NCI-H1092 (cell line): ENCODE data around the gene MAN1C1.
A peak's percentile ranks its signal among the peaks of the same experiment; 100 is the strongest.
"Not testable (repeated sequence)": the region's sequence is repeated elsewhere in the genome, so short reads cannot be mapped to it uniquely, and the experiment has no call there.

ENCODE experiments used
- DNase-seq: peaks from one replicate; lab custom pipeline; 2025; lab: John Stamatoyannopoulos, UW

Gene MAN1C1

DNA sequence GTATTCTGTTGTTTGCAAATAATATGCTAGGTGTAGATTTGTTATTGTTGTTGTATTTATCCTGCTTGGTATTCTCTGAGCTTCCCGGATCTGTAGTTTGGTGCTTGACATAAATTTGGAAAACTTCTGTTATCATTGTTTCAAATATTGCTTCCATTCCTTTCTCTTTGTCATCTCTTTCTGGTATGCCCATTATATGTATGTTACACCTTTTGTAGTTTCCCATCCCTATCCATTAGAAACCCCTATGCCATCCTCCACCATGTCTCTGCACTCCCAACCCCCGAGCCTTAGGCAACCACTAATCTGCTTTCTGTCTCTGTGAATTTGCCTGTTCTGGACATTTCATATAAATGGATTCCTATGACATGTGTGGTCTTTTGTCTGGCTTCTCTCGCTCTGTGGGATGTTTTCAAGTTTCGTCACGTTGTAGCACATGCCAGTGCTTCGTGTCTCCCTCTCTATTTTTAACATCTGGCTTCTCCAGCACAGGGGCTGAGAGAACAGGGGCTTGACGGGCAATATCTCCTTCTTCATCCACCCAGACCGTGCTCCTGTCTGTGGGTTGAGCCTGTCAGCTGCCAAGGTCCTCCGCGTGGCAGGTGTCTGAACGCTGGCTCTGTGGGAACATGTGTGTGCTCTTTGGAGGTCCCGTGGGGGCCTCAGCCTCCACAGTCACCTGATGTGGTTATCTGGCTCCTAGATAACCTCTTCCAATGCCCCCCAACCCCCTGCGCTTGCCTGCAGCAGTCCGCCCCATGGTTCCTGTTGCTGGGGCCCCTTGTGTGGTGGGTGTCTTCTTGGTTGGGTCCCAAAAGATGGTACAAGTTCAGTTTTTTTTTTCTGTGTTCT, 32.8 kb upstream of the MAN1C1 start:
- DNase-seq = no peak

DNA sequence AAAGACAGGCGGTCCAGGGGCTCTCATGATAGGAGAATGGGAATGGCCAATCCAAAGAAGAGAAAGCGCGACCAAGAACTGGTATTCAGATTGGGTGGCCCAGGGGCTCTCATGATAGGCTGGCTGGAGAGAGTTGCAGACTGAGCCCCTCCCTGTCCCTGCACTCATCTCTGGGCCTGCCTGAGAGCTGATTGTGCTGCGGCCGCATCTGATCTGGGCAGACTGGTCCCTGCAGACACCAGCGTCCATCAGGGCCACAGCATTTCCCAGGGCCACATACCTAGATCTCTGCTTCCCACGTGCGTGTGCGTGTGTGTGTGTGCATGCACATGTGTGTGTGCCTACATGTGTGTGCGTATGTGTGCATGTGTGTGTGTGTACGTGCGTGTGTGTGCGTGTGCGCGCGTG, 30.4 kb upstream of the MAN1C1 start:
- no peak for DNase-seq

DNA sequence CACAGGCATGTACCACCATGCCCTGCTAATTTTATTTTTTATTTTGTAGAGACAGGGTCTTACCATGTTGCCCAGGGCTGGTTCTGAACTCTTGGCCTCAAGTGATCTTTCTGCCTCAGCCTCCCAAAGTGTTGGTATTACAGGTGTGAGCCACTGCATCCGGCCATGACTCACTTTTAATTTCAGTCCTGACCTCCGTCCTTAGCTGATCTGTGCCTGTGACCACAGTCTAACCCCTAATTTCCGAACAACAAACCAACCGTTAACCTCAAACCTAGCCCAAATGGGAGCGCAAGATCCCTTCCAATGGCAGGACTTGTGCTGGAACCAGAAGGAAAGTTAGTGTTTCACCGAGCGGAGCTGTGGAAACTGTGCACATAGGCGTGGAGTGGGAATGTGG, 29.3 kb upstream of the MAN1C1 start:
- DNase-seq = no peak

DNA sequence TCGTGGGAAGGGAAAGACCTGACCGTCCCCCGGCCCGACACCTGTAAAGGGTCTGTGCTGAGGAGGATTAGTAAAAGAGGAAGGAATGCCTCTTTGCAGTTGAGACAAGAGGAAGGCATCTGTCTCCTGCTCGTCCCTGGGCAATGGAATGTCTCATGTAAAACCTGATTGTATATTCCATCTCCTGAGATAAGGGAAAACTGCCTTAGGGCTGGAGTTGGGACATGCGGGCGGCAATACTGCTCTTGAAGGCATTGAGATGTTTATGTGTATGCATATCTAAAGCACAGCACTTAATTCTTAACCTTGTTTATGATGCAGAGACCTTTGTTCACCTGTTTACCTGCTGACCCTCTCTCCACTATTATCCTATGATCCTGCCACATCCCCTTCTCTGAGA, 28.4 kb upstream of the MAN1C1 start:
- not testable (repeated sequence) for DNase-seq

DNA sequence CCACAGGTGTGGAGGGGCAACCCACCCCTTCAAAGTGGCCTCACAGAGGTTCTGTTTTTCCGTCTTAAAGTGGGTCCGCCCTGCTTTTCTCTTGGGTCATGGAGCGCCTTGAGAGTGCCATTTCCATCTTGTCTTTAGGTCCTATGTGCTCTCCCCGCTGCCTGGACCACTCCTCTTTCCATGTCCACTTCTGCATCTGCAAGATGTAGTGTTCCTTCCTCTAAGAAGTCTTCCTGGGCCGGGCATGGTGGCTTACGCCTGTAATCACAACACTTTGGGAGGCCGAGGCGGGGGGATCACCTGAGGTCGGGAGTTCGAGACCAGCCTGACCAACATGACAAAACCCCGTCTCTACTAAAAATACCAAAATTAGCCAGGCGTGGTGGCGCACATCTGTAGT, 27.8 kb upstream of the MAN1C1 start:
- DNase-seq = not testable (repeated sequence)

DNA sequence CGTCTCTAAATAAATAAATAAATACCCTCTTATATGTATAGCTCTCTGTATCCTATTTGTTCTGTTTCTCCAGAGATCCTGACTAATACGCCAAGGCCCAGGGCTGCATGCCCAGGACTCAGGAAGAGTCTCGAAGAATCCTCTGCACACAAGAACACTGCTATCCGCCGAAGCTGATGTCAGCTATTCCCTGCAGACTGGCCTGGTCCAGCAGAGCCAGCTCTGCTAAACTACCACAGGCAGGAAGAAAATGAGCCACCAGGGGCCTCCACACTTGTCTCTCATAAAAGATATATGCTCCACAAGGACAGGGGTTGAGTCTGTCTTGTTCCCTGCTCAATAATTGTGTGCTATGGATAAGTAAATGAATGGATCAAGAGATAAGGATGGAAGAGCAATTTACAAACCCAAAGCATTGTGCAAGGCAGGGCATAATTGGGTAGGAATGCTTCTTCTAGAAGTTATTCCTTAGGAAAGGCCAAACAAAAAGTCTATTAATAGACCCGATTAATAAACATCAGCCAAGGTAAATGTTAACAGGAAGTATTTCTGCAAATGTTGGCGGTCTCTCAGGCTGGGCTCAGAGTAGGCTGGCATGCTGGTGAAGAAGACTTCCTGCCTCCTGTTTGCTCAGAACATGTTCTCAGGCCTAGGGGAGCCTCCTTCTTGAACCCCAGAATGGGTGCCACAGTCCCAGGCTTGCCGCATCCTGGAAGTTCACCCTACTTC, 26.3 kb upstream of the MAN1C1 start:
- no peak for DNase-seq

DNA sequence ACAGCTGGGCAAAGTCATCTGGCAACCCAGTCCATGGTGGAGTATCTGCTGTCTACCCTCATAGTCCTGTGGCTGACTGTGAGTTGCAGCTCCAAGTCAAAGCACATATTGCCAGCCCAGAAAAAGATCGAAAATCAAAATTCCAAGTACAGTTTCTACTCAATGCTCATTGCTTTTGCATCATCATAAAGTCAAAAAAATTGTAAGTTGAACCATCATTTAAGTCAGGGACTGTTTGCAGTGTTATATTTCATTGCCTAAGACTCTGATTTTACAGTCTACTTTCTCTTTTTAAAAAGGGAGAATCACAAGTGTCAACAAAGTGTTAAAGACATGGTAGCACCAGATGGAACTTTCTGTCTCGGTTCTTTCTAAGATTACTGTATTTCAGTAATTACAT, 22.7 kb upstream of the MAN1C1 start:
- DNase-seq = no peak

DNA sequence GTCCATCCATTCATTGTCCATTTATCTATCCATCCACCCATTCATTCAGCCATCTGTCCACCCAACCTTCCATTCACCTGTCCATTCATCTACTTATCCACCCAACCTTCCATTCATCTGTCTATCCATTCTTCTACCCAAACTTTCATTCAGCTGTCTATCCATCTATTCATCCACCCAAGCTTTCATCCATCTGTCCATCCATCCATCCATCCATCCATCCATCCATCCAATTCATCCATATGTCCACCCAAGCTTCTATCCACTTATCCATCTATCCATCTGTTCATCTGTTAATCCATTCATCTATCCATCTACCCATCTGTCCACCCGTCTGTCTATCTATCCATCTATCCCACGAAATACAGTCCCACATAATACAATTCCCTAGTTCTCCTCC, 21.6 kb upstream of the MAN1C1 start:
- no peak for DNase-seq

DNA sequence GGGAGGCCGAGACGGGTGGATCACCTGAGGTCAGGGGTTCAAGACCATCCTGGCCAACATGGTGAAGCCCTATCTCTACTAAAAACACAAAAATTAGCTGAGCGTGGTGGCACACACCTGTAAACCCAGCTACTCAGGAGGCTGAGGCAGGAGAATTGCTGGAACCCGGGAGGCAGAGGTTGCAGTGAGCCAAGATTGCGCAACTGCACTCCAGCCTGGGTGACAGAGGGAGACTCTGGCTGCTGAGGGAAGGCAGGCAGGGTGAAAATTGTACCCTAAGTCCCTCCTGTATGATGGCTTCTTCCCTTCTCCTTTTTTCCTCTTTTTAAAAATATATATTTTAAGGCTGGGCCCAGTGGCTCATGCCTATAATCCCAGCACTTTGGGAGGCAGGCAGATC, 19.9 kb upstream of the MAN1C1 start:
- not testable (repeated sequence) for DNase-seq

DNA sequence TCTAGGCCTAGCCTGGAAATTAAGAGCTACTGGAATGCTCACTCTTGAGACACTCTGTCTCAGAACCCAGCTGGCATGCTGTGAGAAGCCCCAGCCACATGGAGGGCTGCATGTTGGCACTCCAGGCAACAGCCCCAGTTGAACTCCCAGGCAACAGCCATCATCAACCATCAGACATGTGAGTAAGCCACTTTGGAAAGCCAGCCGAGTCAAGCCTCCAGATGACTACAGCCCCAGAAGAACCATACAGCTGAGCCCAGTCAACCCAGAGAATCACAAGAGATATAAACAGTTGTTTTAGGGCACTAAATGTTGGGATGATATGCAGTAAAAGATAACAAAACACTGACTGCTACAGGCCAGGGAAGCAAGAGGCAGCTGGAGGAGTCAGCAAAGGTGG, 17.7 kb upstream of the MAN1C1 start:
- DNase-seq = no peak

DNA sequence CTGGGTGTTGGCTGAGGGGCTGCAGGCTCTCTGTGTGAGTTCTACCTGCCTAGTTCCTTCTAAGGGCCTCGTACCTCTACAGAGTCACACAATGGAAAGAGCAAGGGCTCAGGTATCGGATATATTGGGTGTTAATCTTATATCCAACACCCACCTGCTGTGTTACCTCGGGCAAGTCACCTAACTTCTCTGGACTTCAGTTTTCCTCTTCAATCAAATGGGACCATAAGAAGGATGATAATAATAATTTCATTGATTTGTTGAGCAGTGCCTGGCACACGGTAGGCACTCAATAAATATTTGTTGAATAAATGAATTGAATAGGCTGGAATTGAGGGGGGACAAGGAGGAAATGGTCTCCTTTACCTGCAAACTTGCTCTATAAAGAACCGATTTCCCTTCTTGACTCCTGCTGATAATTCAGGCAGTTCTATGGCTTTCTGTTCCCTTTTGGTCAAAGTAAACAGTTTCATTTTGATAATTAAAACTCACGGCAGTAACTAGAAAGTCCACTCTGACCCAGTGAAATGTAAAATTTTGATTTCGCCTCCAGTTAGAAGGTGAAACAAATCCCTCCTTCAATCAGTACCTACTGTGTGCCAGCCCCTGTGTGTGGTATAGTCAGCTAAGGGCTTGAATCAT, 16.5 kb upstream of the MAN1C1 start:
- DNase-seq = no peak

DNA sequence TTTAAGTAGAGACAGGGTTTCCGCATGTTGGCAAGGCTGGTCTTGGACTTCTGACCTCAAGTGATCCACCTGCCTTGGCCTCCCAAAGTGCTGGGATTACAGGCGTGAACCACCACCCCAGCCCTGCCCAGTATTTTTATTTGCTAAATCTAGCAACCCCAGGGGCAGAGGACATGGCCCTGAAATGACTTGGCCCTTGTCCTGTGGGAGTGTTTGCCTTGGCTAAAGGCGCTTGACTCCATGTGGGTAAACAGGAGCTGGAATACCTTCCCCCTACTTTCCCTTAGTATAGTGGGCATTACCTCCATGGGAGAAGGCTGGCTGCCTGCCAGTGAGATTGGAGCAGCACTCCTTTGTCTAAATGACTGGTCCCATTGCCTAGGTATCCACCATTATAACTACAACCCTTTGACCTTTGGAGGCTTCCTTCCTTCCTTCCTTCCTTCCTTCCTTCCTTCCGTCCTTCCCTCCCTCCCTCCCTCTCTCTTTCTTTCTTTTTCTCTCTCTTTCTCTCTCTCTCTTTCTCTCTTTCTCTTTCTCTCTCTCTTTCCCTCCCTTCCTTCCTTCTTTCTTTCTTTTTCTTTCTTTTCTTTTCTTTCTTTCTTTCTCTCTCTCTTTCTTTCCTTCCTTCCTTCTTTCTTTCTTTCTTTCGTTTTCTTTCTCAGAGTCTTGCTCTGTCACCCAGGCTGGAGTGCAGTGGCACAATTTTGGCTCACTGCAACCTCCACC, 15.5 kb upstream of the MAN1C1 start:
- DNase-seq = peak; percentile 82

DNA sequence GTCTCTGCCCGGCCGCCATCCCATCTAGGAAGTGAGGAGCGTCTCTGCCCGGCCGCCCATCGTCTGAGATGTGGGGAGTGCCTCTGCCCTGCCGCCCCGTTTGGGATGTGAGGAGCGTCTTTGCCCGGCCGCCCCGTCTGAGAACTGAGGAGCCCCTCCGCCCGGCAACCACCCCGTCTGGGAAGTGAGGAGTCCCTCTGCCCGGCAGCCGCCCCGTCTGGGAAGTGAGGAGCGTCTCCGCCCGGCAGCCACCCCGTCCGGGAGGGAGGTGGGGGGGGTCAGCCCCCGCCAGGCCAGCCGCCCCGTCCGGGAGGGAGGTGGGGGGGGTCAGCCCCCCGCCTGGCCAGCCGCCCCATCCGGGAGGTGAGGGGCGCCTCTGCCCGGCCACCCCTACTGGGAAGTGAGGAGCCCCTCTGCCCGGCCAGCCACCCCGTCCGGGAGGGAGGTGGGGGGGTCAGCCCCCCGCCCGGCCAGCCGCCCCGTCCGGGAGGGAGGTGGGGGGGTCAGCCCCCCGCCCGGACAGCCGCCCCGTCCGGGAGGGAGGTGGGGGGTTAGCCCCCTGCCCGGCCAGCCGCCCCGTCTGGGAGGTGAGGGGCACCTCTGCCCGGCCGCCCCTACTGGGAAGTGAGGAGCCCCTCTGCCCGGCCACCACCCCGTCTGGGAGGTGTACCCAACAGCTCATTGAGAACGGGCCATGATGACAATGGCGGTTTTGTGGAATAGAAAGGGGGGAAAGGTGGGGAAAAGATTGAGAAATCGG, 12.6 kb upstream of the MAN1C1 start:
- not testable (repeated sequence) for DNase-seq

DNA sequence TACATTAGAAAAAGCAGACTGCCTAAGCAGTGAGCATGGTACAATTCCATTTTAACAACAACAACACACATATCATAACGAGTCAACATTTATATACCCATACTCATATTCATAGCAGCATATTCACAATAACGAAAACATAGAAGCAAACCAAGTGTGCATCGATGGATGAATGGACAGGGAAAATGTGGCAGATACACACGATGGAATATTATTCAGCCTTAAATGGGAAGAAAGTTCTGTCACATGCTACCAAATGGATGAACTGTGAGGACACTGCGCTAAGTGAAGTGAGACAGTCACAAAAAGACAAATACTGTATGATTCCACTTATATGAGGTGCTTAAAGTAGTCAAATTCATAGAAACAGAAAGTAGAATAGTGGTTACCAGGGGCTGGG, 9.5 kb upstream of the MAN1C1 start:
- DNase-seq = no peak

DNA sequence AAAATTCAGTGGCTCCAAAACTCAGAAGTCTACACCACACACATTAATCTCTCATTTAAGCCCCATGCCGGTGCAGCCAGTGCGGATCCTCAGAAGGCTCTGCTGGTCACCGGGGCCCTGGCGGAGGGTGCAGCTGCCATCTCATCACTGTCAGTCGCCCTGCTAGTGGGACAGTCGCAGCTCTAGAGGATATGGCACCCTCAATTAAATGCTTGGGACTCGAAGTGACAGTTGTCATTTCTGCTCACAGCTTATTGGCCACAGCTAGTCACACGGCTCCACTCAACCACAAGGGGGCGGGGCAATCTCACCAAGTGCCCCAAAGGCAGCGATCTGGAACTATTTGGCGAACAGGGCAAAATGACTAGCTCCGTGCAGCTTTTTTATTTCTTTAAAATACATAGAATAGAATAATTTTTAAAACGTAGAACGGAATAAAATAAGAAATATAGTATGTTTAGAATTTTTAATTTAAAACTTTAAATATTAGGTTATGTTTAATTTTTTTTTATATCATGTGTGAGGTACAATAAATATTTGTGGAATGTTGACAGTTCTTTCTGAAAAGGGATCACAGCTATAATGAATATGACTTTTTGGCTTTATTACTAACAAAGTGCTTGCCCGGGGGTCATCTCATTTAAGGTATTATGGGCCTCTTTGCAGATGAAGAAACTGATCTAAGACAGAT, 8.0 kb upstream of the MAN1C1 start:
- DNase-seq = peak; percentile 58

DNA sequence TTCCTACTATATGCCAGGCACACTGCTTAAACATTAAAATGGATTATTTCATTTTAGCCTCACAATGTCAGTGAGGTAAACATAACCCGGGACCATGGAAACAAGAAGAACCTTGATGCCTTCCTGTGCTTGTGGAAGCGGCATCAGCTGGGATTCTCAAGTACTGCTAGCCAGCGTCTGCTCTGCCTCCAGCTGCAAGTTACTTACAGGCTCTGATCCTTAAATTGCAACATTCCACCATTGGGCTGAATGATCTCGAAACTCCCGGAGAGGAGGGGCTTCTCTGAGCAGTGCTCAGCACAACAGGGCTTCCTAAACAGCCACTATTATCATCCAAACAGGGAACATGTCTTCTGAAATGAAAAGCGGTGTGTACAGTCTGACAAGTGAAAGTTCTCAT, 6.7 kb upstream of the MAN1C1 start:
- DNase-seq = no peak

DNA sequence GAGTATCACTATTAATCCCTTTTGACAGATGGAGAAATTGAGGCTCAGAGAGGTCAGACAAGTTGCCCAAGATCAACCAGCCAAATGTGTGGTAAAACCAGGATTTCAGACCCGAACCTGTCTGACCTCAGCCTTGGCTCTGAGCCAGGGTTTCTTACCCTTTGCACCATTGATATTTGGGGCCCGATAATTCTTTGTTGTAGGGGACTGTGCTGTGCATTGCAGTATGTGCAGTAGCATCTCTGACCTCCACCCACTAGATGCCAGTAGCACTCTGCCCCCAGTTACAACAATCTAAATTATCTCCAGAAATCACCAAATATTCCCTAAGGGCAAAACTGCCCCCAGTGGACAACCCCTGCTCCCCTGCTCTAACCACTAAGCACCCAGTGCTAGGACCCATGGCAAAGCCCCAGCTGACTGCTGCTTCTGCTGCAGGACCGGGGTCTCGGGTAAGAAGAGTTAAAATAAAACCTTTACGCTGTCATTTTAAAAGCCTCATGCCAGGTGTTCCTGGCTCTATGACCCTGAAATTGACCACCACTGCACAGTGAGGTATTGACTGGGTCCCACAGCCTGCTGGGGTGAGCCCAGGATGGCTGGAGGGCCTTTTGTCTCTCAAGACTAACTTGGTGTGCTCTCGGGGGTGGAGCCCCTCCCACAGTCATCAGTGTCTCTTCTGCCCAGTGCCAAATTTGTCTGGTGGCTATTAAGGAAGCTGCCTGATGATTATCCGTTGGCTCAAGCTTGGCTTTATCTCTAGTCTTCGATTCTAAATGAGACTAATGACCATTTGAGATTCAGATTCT, 5.6 kb upstream of the MAN1C1 start:
- no peak for DNase-seq

DNA sequence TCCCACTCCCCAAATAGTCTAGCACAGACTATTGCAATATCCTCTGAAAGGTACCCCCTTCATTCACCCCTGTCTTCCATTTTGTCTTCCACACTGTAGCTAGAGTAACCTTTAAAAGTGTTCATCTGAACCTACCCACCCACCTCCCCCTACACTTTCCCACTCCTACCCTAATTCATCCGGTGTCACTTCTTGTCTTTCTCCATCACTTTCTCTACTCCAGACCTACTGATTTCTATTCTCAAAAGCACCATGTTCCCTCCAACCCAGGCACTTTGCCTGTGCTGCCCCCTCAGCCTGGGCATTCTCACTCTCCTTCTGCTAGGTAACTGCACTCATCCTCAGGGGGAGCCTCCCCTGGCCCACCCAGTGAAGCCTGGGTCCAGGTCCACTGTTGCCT, 4.7 kb upstream of the MAN1C1 start:
- DNase-seq = no peak

DNA sequence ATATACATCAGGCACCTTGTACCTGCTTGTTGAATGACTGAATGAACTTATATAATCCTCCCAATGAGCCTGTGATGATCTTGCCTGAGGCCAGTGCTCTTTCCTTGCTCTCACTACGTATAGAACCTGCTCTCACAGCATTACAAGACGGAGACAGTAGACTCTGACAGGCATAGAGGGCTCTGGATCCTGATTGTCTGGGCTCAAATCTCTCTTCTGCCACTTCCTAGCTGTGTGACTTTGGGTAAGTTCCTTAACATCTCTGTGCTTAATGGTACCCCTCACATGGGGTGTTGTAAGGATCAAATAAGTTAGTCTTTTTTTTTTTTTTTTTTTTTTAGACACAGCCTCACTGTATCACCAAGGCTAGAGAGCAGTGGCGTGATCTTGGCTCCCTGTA, 4.2 kb upstream of the MAN1C1 start:
- DNase-seq = no peak

DNA sequence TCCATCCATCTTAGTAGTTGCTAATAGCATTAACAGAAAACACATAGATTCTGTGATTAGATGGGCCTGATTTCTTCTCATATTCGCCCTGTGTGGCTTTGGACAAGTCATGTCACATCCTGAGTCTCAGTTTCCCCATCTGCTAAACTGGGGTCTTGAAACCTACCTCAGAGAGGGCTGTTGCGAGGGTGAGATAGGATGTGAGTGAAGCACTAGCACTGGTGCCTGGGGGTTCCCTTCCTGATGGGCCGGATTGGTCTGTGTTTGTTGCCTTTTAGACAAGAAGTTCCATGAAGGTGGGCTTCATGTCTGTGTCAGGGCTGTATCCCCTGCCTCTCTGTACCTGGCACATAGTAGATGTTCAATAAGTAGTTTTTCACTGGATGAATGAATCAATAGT, 3.5 kb upstream of the MAN1C1 start:
- no peak for DNase-seq
